Colonic mucosa (tissue), 4 donors: ENCODE data around the gene SCRN1. TPM values are rescaled to one million over a fixed set of nuclear protein-coding genes. Genes with fewer than 3 reads are reported as not detected.

Experiments
- DNase-seq: peaks from one replicate; pipeline ENCODE4 v3.0.0-alpha.2; 2020
- H3K27ac ChIP-seq: fragments of 200-600 bp; one replicate; pipeline ENCODE4 v1.8.0; 2021
- H3K27me3 ChIP-seq: fragments of 200-600 bp; one replicate; pipeline ENCODE4 v1.8.0; 2021
- H3K36me3 ChIP-seq: fragments of 200-600 bp; one replicate; pipeline ENCODE4 v1.8.0; 2021
- H3K4me1 ChIP-seq: fragments of 200-600 bp; one replicate; pipeline ENCODE4 v1.8.0; 2021; ENCODE audit warnings: mild to moderate bottlenecking
- H3K4me3 ChIP-seq: fragments of 200-600 bp; one replicate; pipeline ENCODE4 v1.8.0; 2021
- H3K9ac ChIP-seq, 2 donors: one replicate each; pipeline ENCODE4 v1.7.0; 2013; ENCODE audit warnings: control low read depth in 2 of 2, low read depth in 2 of 2, low read length in 2 of 2
- H3K9me3 ChIP-seq: fragments of 200-600 bp; one replicate; pipeline ENCODE4 v1.8.0; 2021
- intact Hi-C: fragments of 100-400 bp; cut with DNase I; formaldehyde crosslinking; loops from one replicate; pipeline ENCODE4 v1.14.1; 2022
- total RNA-seq, 2 donors: library from RNA; stranded (reverse); fragmentation: NEBNext Ultra II Directional in 1 of 2; extraction: Animal tissue kit (Norgen Biotek cat#: 25700) in 1 of 2; gene quantifications; one replicate each; pipeline ENCODE4 v1.2.1, GENCODE V29; 2021
- TF ChIP-seq, protein P1 (sequence below): fragments of 200-600 bp; IDR thresholded peaks from one replicate; pipeline ENCODE4 v1.8.0; 2022; ENCODE audit warnings: antibody characterized with exemption, mild to moderate bottlenecking
- donor health status: healthy.
- donor health status: DM: no; HTN: no; CAD: no.
- donor health status: DM: no; HTN: no; CAD: no.

The SCRN1 gene
- total RNA-seq, 2 donors from 2014 or later = 13.2 to 17.1 TPM

- H3K4me1 ChIP-seq = no peaks in the 10 kb centered on the region
- H3K27me3 ChIP-seq = no peaks in the 10 kb centered on the region
- no peaks in the 10 kb centered on the region for H3K36me3 ChIP-seq
- no peaks in the 10 kb centered on the region for H3K9me3 ChIP-seq
- no peak overlapping the region for H3K27ac ChIP-seq
- intact Hi-C loops = no loop called here
- H3K9ac ChIP-seq = no peak overlapping the region
- DNase-seq = no peak
- H3K4me3 ChIP-seq = no peak overlapping the region
- TF ChIP-seq, protein P1, sequence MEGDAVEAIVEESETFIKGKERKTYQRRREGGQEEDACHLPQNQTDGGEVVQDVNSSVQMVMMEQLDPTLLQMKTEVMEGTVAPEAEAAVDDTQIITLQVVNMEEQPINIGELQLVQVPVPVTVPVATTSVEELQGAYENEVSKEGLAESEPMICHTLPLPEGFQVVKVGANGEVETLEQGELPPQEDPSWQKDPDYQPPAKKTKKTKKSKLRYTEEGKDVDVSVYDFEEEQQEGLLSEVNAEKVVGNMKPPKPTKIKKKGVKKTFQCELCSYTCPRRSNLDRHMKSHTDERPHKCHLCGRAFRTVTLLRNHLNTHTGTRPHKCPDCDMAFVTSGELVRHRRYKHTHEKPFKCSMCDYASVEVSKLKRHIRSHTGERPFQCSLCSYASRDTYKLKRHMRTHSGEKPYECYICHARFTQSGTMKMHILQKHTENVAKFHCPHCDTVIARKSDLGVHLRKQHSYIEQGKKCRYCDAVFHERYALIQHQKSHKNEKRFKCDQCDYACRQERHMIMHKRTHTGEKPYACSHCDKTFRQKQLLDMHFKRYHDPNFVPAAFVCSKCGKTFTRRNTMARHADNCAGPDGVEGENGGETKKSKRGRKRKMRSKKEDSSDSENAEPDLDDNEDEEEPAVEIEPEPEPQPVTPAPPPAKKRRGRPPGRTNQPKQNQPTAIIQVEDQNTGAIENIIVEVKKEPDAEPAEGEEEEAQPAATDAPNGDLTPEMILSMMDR = no peak
Observed at GRCh38 chr7:29975561-29975960, 14.0 kb downstream of the SCRN1 start.

- no peaks in the 10 kb centered on the region for H3K9me3 ChIP-seq
- no peak overlapping the region for H3K9ac ChIP-seq
- no peak overlapping the region for H3K4me3 ChIP-seq
- no peaks in the 10 kb centered on the region for H3K36me3 ChIP-seq
- no peaks in the 10 kb centered on the region for H3K27me3 ChIP-seq
- DNase-seq = no peak
- H3K27ac ChIP-seq = no peak overlapping the region
- TF ChIP-seq, protein P1 = no peak
- no peaks in the 10 kb centered on the region for H3K4me1 ChIP-seq
- intact Hi-C loops = no loop called here
Observed at GRCh38 chr7:29974286-29974685, 15.3 kb downstream of the SCRN1 start.

DNA sequence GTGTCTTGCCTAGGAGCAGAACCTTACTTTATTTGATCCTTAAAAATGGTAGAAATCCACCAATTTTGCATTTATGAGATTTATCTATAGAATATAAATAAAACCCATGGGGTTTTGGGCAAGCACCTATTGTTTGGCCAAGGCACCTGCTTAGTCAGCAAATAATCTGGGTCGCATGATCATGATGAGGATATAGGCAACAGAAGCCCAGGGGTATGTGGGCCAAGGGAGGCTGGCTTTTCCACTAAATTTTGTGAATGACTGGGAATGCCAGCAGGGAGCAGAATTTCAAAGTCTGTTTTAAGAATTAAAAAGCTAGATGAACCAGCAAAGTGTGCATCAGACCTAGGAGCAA, 17.3 kb downstream of the SCRN1 start:
- DNase-seq = no peak
- H3K4me1 ChIP-seq = no peaks in the 10 kb centered on the region
- H3K27me3 ChIP-seq = no peaks in the 10 kb centered on the region
- H3K9me3 ChIP-seq = no peaks in the 10 kb centered on the region
- H3K9ac ChIP-seq = no peak overlapping the region
- TF ChIP-seq, protein P1 = no peak
- H3K36me3 ChIP-seq = no peaks in the 10 kb centered on the region
- intact Hi-C loops = no loop called here
- H3K27ac ChIP-seq = no peak overlapping the region
- H3K4me3 ChIP-seq = no peak overlapping the region

- no peak overlapping the region for H3K27ac ChIP-seq
- TF ChIP-seq, protein P1 = no peak
- H3K9ac ChIP-seq = no peak overlapping the region
- H3K27me3 ChIP-seq = no peaks in the 10 kb centered on the region
- H3K4me1 ChIP-seq = no peaks in the 10 kb centered on the region
- DNase-seq = no peak
- no peaks in the 10 kb centered on the region for H3K36me3 ChIP-seq
- intact Hi-C loops = no loop called here
- no peaks in the 10 kb centered on the region for H3K9me3 ChIP-seq
- no peak overlapping the region for H3K4me3 ChIP-seq
Observed at GRCh38 chr7:29971566-29972314, 17.9 kb downstream of the SCRN1 start.

- Histone ChIP-seq H3K9me3 (no peaks in the 10 kb centered on the region), H3K27me3 (no peaks in the 10 kb centered on the region), H3K9ac (no peak overlapping the region), H3K36me3 (no peaks in the 10 kb centered on the region), H3K4me3 (no peak overlapping the region), H3K4me1 (no peaks in the 10 kb centered on the region), H3K27ac (no peak overlapping the region)
- intact Hi-C loops = no loop called here
- no peak for DNase-seq
- TF ChIP-seq, protein P1 = no peak
Observed at GRCh38 chr7:29970158-29970557, 19.4 kb downstream of the SCRN1 start.
